NOMO-1 (cell line): ENCODE measurements around the gene WDR83.
"Not testable (repeated sequence)": the region's sequence is repeated elsewhere in the genome, so short reads cannot be mapped to it uniquely, and the experiment has no call there.

ENCODE experiments used
- DNase-seq, 2 experiments: peaks; one replicate each; lab custom pipeline; 2025; ENCODE audit not compliant: unreplicated experiment in 2 of 2; lab: John Stamatoyannopoulos, UW

The WDR83 gene

DNA sequence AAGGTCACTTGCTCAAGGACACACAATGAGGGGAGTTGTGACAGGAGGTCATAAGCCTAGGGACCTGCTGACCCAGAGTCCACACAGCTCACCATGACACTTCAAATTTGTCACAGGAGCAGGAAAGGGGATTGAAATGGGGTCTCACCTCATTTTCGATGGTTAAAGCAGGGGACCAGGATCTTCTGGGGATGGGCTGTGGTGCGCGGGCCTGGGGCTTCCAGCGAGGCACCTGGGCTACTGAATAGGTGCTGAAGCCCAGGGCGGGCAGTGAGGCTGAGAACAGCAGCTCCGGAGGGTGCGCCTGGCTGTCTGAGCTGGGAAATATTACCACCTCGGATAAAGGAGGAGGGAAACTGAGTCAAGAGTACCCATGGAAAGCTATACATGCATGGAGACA, 11.1 kb upstream of the WDR83 start:
- no peak for DNase-seq

DNA sequence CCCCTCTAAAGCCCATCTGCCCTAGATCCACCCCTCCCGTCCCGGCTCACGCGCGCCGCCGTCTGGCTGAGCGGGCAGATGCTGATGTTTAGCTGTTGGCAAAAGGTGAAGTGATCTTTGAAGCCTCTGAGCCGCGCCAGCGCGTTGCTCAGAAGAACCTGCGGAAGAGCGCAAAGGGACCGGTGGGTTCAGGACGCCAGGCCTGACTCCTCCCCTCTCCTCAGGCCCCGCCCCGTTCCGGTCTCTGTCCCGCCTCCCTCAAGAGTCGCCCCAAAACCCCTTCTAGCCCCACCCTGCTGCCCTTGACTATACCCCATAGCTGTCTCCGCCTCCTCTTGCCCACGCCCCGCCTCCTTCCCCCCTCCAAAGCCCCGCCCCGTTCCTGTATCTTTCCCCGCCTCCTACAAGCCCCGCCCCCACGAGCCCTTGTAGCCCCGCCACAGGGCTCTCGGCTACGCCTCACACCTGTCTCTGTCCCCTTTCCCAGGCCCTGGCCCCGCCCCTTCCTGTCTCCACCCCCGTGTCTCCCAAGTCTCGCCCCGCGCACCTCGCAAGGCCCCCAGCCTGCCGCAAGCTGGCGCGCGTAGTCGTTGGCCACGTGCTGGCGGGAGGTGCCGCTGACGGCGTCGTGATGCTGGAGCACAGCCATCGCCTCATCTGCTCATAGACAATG, 9.6 kb upstream of the WDR83 start:
- no peak for DNase-seq

DNA sequence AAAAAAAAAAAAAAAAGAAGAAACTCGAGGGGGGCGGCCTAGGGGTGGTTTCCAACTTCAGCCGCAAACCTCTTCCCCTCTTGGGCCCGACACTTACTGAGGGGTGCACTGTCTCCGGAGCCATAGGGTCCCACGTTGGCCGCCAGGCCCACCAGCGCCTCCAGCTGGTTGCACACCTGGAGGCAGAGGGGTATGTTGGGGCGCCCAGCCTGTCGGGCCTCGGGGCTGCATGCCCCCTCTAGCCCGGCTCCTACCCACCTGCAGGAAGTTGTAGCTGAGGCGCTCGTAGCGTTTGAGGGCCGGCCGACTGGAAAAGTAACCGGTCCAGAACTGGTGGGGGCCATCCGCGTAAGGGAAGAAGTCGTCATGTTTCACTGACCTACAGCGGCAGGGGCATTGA, 8.6 kb upstream of the WDR83 start:
- DNase-seq, result no peak

DNA sequence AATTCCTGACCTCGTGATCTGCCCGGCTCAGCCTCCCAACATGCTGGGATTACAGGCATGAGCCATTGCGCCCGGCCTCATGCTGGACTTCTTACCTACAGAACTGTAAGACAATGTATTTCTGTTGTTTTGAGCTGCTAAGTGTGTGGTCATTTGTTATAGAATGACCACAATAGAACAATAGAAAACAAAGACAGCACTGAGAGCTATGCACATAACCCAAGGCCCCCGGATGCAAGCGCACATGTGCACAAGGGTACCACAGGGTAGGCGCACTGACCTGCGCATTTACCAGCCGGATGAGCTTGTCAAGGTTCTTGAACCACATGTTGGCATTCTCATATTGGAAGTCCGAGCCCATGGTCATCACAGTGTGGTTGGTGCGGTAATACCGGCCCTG, 5.6 kb upstream of the WDR83 start:
- no peak for DNase-seq

DNA sequence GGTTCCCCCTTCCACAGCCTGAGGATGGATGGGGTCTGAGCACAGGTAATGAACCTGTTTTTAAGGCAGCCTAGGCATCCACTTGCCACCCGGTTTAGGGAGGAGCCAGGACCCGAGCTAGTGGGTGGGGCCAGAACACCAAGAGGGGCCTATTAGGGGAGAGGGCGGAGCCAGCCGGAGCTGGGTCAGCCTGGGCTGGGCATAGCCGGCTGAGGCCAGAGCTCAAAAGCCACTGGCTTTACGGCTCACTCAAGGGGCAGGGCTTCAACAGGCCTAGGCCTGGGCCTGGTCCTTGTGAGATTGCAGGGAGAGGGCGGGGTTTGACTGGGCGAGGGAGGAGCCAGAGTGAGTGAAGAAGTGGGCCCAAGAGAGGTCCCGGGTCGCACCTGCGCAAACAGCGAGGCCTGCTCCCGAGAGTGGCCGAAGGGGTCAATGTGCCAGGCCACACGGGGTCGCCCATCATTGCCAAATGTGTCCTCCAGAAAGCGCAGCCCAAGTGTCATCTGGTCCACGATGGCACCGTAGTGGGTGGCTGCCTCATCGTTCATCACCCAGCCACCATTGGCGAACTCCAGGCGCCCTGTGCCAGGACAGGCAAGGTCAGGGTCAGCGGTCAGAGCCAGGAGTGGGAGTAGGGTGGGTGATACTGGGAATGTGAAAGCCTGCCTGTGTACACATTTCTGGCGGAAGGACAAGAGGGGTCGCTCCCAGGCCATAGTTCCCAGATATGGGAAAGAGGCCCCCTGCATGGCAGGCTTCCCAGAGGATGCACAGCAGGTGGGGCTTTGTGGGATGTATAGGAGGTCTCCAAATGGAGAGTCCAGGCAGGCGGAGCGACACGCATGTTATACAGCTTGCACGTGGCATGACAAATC, 2.0 kb upstream of the WDR83 start:
- DNase-seq, result no peak

DNA sequence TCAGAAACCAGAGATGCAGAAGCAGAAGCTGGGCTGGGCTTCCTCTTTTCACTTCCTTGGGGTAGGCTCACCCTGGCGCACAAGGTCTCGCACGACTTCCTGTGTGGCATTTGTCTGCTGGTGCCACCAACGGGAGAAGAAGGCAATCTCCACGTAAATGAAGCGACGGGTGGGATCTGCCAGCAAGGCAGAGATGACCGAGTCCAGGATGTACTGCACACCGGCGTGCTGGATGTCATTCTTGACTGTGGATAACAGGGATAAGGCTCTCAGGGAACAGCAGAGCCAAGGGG, 1.4 kb upstream of the WDR83 start:
- peak; percentile 95 for DNase-seq

DNA sequence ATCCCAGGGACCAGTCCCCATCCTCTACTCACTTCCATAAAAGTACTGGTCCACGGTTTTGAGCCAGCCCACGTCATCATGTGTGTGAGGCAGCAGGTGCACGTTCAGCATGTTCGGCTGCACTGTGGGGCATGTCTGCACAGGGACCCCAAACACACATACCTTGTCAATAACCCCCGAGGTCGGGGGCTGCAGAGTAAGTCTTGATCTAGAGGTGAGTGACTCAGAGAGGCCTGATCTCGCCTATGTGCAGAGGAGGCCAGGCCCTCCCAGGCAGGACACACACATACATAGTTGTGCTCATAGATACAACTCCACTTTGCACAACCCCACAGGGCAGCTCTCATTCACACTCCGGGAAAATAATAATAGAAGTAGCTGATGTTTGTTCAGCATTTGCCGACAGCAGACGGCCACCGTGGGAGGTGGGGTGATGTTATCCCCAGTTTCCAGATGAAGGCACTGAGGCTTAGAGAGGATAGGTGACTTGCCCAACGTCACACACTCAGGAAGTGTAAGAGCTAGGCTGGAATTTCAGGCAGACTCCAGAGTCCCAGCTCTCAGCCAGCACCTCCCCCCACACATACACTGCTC, 839 bp upstream of the WDR83 start:
- DNase-seq, result no peak

DNA sequence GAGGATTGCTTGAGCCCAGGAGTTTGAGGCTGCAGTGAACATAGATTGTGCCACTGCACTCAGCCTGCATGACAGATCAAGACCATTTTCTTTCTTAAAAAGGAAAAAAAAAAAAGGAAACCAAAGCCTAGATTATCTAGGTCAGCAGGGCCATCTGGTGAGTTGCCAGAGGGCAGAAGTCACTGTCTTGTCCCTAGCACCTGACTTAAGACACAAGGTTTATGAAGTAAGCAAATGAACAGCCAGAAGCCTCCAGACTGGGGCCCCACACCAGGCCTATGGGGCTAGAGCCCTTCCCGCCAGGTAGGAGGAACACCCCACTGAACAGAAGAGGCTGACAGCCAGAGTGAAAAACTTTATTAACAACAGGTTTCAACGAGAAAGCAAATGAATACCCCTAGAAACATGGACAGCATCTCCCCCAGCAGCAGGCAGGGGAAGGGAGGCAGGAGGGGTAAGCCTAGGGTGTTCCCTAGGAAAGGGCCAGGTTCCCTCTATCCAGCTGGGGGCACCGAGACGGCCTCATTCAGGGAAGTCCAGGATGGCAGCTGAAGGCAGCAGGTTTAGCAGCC, 1.2 kb downstream of the WDR83 start:
- DNase-seq, result no peak

DNA sequence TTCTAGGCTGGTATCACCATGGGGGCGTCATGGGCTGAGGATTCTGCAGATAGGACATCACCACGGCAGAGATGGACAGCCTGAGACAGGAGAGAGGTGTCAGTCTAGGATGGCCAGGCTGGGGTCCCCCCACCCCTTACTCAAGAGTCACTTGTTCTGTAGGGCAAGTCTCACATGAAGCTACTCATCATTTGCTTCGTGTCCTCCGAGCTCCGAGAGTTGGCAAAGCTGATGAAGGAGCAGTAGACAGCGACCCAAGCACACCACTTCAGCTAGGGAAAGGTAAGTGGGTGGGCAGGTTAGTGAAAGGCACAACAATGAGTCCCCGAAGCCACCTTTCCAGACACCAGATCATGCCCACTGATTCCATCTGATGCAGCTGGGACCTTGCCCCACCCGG, 1.7 kb downstream of the WDR83 start:
- no peak for DNase-seq

DNA sequence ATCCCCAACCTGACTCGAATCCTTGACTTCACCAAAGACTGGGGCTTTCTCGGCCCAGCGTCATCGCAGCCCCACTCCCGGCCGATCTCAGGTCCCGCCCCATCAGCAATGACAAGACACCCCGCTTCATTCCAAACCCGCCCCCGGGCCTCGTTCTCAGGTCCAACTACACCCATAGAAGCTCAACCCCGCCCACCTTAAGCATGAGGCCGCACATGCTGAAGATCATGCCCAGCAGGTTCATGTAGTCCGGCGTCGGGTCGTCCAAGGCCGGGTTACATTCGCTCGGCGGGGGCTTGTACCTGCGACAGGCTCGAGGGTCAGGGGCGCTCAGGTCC, 2.3 kb downstream of the WDR83 start:
- DNase-seq, result no peak

DNA sequence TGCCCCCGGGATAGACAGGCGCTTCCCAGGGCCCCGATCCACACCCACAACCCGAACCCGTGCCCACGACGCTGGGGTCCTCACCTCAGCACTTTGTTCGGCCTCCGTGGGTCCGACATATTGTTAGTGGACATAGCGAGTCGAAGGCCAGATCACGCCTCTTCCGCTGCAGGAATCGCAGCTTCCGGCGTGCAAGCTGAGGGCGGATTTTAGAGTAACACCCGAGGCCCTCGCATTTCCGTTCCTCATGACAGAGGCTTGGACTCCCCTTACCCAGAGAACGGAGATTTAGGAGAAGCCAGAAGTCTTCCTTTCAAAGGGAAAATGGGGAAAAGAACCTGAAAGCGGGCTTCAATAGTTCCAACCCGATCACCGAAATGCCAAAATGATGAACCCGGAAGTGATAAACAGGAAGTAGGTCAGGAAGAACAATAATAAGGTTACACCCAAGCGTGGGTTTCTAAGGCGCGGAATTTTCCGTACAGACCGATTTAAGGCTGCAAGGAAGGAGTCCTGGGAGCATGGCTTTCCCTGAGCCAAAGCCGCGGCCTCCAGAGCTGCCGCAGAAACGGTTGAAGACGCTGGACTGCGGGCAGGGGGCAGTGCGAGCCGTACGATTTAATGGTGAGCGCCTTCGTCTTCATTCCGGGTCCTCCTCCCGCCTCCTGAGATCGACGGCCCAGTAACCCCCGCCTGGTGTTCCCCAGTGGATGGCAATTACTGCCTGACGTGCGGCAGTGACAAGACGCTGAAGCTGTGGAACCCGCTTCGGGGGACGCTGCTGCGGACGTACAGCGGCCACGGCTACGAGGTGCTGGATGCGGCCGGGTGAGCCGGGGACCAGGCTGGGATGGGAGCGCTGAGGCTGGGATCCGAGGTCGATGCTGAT, 2.9 kb downstream of the WDR83 start:
- DNase-seq, result peak; percentile 66 to 69

DNA sequence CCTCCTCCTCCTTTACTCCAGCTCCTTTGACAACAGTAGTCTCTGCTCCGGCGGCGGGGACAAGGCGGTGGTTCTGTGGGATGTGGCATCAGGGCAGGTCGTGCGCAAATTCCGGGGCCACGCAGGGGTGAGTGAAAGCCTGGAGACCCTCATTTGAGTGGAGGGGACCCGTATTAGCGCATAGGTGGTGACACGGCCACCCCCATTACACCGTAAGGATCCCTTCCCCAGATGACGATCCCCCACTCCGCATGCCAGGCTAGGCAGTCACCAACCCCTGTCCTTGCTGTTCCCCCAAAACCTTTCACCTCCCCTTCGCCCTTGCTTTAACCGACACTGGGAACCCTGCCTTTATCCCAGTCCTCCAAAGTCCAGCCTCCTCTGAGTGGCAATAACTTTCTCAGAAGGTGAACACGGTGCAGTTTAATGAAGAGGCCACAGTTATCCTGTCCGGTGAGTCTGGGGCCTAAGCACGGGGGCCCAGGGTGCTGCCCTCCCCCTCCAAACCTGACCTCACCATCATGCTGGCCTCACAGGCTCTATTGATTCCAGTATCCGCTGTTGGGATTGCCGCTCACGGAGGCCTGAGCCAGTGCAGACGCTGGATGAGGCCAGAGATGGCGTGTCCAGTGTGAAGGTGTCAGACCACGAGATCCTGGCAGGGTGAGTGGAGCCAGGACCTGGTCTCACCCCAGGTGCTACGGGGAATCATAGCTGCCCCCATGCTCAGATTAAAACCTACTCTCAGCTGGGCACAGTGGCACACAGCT, 3.7 kb downstream of the WDR83 start:
- no peak for DNase-seq

DNA sequence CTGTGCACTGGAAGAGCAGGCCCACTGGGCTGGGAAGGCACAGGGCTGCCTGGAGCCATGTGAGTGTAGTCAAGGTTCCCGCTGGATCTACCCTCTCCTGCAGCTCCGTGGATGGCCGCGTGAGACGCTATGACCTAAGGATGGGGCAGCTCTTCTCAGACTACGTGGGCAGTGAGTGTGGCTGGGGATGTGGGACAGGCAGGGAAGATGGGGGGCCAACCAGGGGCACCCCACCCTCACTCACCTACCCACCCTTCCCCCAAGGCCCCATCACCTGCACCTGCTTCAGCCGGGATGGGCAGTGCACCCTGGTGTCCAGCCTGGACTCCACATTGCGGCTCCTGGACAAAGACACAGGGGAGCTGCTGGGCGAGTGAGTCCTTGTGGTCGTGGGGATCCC, 6.1 kb downstream of the WDR83 start:
- no peak for DNase-seq

DNA sequence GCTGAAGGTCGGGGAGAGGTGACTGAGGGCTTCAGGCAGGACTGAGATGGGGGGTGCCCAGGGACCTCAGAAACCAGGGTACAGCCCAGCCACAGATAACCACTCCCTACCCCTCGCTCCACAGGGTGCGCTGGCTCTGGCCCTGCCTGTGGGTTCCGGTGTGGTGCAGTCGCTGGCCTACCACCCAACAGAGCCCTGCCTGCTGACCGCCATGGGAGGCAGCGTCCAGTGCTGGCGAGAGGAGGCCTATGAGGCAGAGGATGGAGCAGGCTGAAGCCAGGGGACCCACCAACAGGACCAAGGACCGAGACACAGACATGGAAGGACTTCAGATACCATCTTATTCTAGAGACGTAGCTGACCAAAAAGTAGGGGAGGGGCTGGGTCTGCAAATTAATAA, 8.8 kb downstream of the WDR83 start:
- no peak for DNase-seq

DNA sequence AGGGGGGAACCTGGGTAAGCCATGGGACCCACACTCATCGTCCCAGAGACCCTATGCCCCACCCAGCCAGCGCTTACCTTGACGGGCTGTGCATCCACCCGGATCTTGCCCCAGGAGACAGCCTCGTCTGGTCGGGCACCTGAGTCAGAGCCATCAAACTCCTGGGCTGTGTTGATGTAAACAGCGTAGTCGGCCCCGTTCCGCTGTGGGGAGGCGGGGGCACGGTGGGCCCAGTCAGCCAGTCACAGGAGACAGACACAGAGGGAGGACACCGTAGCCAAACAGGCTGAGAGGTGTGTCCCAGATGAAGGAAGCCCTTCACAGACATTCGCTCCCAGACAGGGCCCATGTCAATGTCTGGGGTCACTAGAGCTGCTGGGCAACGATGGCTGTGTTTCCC, 9.3 kb downstream of the WDR83 start:
- no peak for DNase-seq

DNA sequence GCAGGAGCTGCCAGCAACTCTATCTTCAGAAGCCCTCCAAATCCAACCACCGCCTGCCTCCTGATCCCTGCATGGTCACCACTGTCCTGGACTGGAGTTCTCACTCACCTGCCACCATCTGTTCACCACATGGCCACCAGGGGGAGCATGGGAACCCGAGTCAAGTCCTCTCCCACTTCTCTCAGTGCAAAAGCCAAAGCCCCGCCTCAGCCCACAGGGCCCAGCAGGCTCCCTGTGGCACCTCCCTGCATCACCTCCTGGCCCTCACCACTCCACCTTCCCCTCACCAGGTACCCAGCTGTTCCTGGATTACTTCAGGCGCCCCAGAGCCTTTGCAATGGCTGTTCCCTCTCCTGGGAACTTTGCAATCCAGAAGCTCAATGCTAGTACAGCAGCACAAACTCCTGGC, 9.8 kb downstream of the WDR83 start:
- DNase-seq, result peak; percentile 23 to 34

DNA sequence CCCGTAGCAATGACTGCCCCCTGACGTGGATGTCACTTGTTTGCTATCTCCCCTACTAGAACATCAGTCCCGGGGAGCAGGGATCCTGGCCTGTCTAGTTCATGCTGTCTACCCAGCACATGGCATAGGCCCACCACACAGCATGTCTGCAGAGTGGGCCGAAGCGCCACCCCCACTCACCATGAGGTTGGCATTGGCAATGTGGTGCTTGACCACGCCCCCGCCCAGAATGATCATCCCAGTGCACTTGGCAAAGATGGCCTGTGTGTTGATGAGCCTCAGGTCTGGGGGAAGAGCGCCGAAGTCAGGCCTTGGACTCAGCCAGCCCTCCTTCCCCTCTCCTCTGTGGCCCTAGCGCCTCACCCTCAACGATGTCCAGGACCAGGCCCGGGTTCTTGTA, 10.3 kb downstream of the WDR83 start:
- no peak for DNase-seq

DNA sequence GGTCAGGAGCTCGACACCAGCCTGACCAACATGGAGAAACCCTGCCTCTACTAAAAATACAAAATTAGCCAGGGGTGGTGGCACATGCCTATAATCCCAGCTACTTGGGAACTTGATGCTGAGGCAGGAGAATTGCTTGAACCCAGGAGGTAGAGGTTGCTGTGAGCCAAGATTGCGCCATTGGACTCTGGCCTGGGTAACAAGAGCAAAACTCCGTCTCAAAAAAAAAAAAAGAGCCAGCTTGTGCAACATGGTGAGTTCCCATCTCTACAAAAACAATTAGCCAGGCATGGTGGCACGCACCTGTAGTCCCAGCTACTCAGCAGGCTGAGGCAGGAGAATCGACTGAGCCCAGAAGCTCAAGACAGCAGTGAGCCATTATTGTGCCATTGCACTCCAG, 11.4 kb downstream of the WDR83 start:
- DNase-seq, result not testable (repeated sequence)

DNA sequence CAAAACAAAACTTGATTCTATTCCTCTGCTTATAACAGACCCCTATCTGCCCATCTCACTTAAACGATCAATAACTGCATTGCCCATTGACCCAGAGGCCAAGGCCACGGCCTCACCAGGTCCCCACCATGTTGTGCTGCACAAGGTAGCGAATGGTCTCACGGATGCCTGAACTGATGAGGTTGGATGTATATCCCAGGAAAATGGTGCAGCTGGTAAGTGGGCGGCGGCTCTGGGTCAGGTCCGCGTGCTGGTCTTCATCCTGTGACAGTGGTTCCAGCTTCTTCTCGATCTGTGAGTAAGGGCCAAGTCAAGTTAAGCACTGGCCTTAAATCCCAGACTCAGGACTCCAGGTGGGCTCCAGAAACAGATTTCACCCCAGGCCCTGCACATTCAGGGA, 13.4 kb downstream of the WDR83 start:
- no peak for DNase-seq
